GM18520 (cell line): ENCODE data around the gene TCF4.

ENCODE experiments used
- ATAC-seq: cut with Tn5 transposase; IDR thresholded peaks from one replicate; pipeline ENCODE4 v1.9.1; 2021; ENCODE audit not compliant: unreplicated experiment

Gene TCF4

GRCh38 chr18:55587418-55588110 lies 428 bp downstream of the TCF4 start:
- no peak for ATAC-seq

GRCh38 chr18:55585920-55586561 lies 2.0 kb downstream of the TCF4 start:
- ATAC-seq, result no peak

- no peak for ATAC-seq
These were observed 2.7 kb downstream of the TCF4 start for GRCh38 chr18:55585065-55585919.

GRCh38 chr18:55584201-55584600 lies 3.8 kb downstream of the TCF4 start:
- ATAC-seq, result no peak

- ATAC-seq, result no peak
These were observed 5.7 kb downstream of the TCF4 start for GRCh38 chr18:55582325-55582724.

GRCh38 chr18:55579501-55580270 lies 8.3 kb downstream of the TCF4 start:
- no peak for ATAC-seq

- no peak for ATAC-seq
These were observed 10.0 kb downstream of the TCF4 start for GRCh38 chr18:55577812-55578539.

GRCh38 chr18:55576001-55576400 lies 12.0 kb downstream of the TCF4 start:
- ATAC-seq, result no peak

GRCh38 chr18:55575066-55575465 lies 12.9 kb downstream of the TCF4 start:
- no peak for ATAC-seq

GRCh38 chr18:55573386-55573785 lies 14.6 kb downstream of the TCF4 start:
- ATAC-seq, result no peak

- ATAC-seq, result no peak
These were observed 17.0 kb downstream of the TCF4 start for GRCh38 chr18:55570966-55571365.

GRCh38 chr18:55566456-55566935 lies 21.5 kb downstream of the TCF4 start:
- no peak for ATAC-seq

- ATAC-seq, result no peak
These were observed 28.3 kb downstream of the TCF4 start for GRCh38 chr18:55559739-55560138.

GRCh38 chr18:55557211-55557610 lies 30.8 kb downstream of the TCF4 start:
- no peak for ATAC-seq

GRCh38 chr18:55555395-55556027 lies 32.5 kb downstream of the TCF4 start:
- no peak for ATAC-seq

- no peak for ATAC-seq
These were observed 35.3 kb downstream of the TCF4 start for GRCh38 chr18:55552526-55553189.

- no peak for ATAC-seq
These were observed 36.8 kb downstream of the TCF4 start for GRCh38 chr18:55551227-55551626.

- ATAC-seq, result no peak
These were observed 37.5 kb downstream of the TCF4 start for GRCh38 chr18:55550471-55550870.

- no peak for ATAC-seq
These were observed 38.4 kb downstream of the TCF4 start for GRCh38 chr18:55549474-55550104.
